K562 (cell line): Measurements from ENCODE around the gene TMEM11. TPM values are rescaled to one million over a fixed set of nuclear protein-coding genes. Genes with fewer than 3 reads are reported as not detected.

Experiments used
- ATAC-seq: fragments of 200-7000 bp; cut with Tn5 transposase; 3 replicates; pipeline ENCODE4 v1.9.1; 2020; ENCODE audit warnings: moderate library complexity
- BruUV-seq: library from RNA; stranded (reverse); fragments of 400-500 nt; replicated peaks from 2 replicates; lab custom pipeline; 2021; lab: Mats Ljungman, UMichigan
- CTCF ChIA-PET: fragments of 300-600 bp; formaldehyde crosslinking; extraction: SDS; loops from one replicate; lab custom pipeline; 2021; ENCODE audit warnings: low intra/inter-chr PET ratio; lab: Yijun Ruan, JAX
- POLR2A ChIA-PET: fragments of 300-600, 350-650 bp; sonication (Branson Sonifier 250); formaldehyde crosslinking; extraction: SDS; loops from one replicate; lab custom pipeline; 2021; ENCODE audit warnings: antibody characterized with exemption, inconsistent platforms; lab: Yijun Ruan, JAX
- DNase-seq, 4 experiments: peaks; one replicate each; pipeline versions ENCODE4 v3.0.0 to v3.0.0-alpha.2; 2011 to 2018; ENCODE audit warnings: low spot score in 3 of 4, mixed read lengths in 3 of 4; ENCODE audit errors: extremely low read depth in 1 of 4
- FAIRE-seq: peaks from 2 replicates; lab custom pipeline; 2011; peaks lifted over from hg19 to GRCh38; lab: Jason Lieb, UNC
- H2AFZ ChIP-seq: 2 replicates; pipeline ENCODE4 v1.6.0; 2011; ENCODE audit warnings: low read depth, low read length, control low read depth, inconsistent platforms
- H3K27ac ChIP-seq: fragments of 200-600 bp; 3 replicates; pipeline ENCODE4 v1.8.0; 2011; ENCODE audit warnings: low read depth, mild to moderate bottlenecking, control low read depth, inconsistent platforms, low read length, moderate library complexity, mixed read lengths; ENCODE audit errors: extremely low read depth
- H3K27me3 ChIP-seq, 2 experiments: fragments of 300-600 bp in 1 of 2; 2 replicates in 1 of 2; 3 replicates in 1 of 2; pipeline versions ENCODE4 v1.6.0 to v1.8.0; 2011; ENCODE audit warnings: inconsistent platforms in 2 of 2, low read length in 2 of 2, mild to moderate bottlenecking in 1 of 2, mixed read lengths in 1 of 2, moderate library complexity in 1 of 2; ENCODE audit not compliant: control insufficient read depth in 2 of 2, insufficient read depth in 2 of 2
- H3K36me3 ChIP-seq: fragments of 300-600 bp; 3 replicates; pipeline ENCODE4 v1.8.0; 2011; ENCODE audit warnings: mild to moderate bottlenecking, low read length, inconsistent platforms; ENCODE audit not compliant: control insufficient read depth, insufficient read depth
- H3K4me1 ChIP-seq, 2 experiments: fragments of 200-600 bp in 1 of 2; replicated peaks in 1 of 2; 2 replicates in 1 of 2; 3 replicates in 1 of 2; pipeline versions ENCODE4 v1.5.1 to v1.8.0; 2011; ENCODE audit warnings: inconsistent platforms in 2 of 2, low read length in 2 of 2, mild to moderate bottlenecking in 1 of 2, mixed read lengths in 1 of 2, moderate library complexity in 1 of 2; ENCODE audit not compliant: control insufficient read depth in 2 of 2, insufficient read depth in 2 of 2
- H3K4me2 ChIP-seq: 2 replicates; pipeline ENCODE4 v1.6.1; 2011; ENCODE audit warnings: low read length, control low read depth, inconsistent platforms, mixed read lengths; ENCODE audit not compliant: insufficient read depth
- H3K4me3 ChIP-seq: fragments of 200-600 bp; sonication (generic), shearing (Covaris generic); 2 replicates; pipeline ENCODE4 v1.5.1; 2016; ENCODE audit warnings: control low read depth, inconsistent platforms
- H3K79me2 ChIP-seq: fragments of 200-600 bp; 3 replicates; pipeline ENCODE4 v1.8.0; 2011; ENCODE audit warnings: low read length, inconsistent platforms; ENCODE audit not compliant: control insufficient read depth, insufficient read depth
- H3K9ac ChIP-seq, 2 experiments: 2 replicates each; pipeline versions ENCODE4 v1.6.0 to v1.6.1; 2011; ENCODE audit warnings: low read depth in 2 of 2, low read length in 2 of 2, control low read depth in 1 of 2, inconsistent platforms in 1 of 2, mild to moderate bottlenecking in 1 of 2, mixed read lengths in 1 of 2; ENCODE audit not compliant: insufficient read depth in 1 of 2
- H3K9me1 ChIP-seq: one replicate; pipeline ENCODE4 v1.6.0; 2011; ENCODE audit warnings: inconsistent platforms, mild to moderate bottlenecking, low read length, moderate library complexity; ENCODE audit not compliant: control insufficient read depth, insufficient read depth
- H3K9me3 ChIP-seq: replicated peaks from 2 replicates; pipeline ENCODE4 v1.5.1; 2011; ENCODE audit warnings: low read depth, low read length, inconsistent platforms; ENCODE audit not compliant: control insufficient read depth, insufficient read depth
- H4K20me1 ChIP-seq: replicated peaks from 2 replicates; pipeline ENCODE4 v1.6.1; 2011; ENCODE audit warnings: low read length, inconsistent platforms, mixed read lengths; ENCODE audit not compliant: control insufficient read depth, insufficient read depth
- PCBP2 ChIP-seq: fragments of 200-400 bp; formaldehyde crosslinking; IDR thresholded peaks from 2 replicates; pipeline ENCODE4 v1.6.1; 2018; ENCODE audit warnings: low read length, low read depth, mild to moderate bottlenecking, moderate library complexity; ENCODE audit not compliant: poor library complexity, severe bottlenecking
- POLR2G ChIP-seq: fragments of 200-400 bp; formaldehyde crosslinking; IDR thresholded peaks from 2 replicates; pipeline ENCODE4 v1.6.1; 2017; ENCODE audit warnings: low read depth, mild to moderate bottlenecking, antibody characterized with exemption, low read length, moderate library complexity
- SNRNP70 ChIP-seq: fragments of 200-400 bp; formaldehyde crosslinking; optimal IDR thresholded peaks from 2 replicates; pipeline ENCODE3; 2017; ENCODE audit warnings: low read depth, low read length
- ZBTB8A ChIP-seq: fragments of 450-650 bp; IDR thresholded peaks from 2 replicates; pipeline ENCODE4 v1.6.1; 2018; ENCODE audit warnings: mild to moderate bottlenecking, moderate library complexity; ENCODE audit not compliant: partially characterized antibody
- WGBS: fragments of 100-300 bp; shearing (Covaris generic); methylation state at CpG from one replicate; pipeline ENCODE4 v1.1.6; 2016; ENCODE audit warnings: low coverage, mixed read lengths; ENCODE audit not compliant: insufficient coverage; ENCODE audit errors: missing lambda C conversion rate; 5-methylcytosine and 5-hydroxymethylcytosine counted together
- in situ Hi-C: fragments of 300-500 bp; cut with MboI; formaldehyde crosslinking; loops from 4 replicates; pipeline ENCODE4 v1.15.0; 2018; ENCODE audit warnings: inconsistent platforms, mixed read lengths
- intact Hi-C: fragments of 100-400 bp; cut with micrococcal nuclease; formaldehyde crosslinking; loops from 2 replicates; pipeline ENCODE4 v1.14.2; 2022
- polyA plus RNA-seq, 8 experiments: library from polyadenylated mRNA; depleted of rRNA in 4 of 8; stranded (reverse) in 5 of 8; unstranded in 3 of 8; fragments of >200 nt; fragmentation: Nextera tagmentation in 2 of 8; fragmentation: Illumina TruSeq in 1 of 8; extraction: Ambion mirVana in 2 of 8; extraction: Trizol in 1 of 8; gene quantifications; 2 replicates each; pipeline versions ENCODE4 v1.2.1 to v1.2.3, GENCODE V29; 2011 to 2014; ENCODE audit warnings: inconsistent platforms in 1 of 8, missing spikeins in 1 of 8
- total RNA-seq, 7 experiments: library from RNA; depleted of rRNA in 6 of 7; stranded (reverse); fragments of >200 nt in 6 of 7; fragmentation: Illumina TruSeq in 2 of 7; extraction: Trizol in 2 of 7; gene quantifications; 2 replicates each; pipeline versions ENCODE4 v1.2.1 to v1.2.3, GENCODE V29; 2011 to 2021; ENCODE audit warnings: low replicate concordance in 1 of 7

TMEM11 gene
- total and polyA plus RNA-seq, 9 of the 15 experiments (the other 6 are each of a cell fraction or from before 2014, with no cell fraction given), result 12.0 to 40.7 (median 30.0) TPM

DNA sequence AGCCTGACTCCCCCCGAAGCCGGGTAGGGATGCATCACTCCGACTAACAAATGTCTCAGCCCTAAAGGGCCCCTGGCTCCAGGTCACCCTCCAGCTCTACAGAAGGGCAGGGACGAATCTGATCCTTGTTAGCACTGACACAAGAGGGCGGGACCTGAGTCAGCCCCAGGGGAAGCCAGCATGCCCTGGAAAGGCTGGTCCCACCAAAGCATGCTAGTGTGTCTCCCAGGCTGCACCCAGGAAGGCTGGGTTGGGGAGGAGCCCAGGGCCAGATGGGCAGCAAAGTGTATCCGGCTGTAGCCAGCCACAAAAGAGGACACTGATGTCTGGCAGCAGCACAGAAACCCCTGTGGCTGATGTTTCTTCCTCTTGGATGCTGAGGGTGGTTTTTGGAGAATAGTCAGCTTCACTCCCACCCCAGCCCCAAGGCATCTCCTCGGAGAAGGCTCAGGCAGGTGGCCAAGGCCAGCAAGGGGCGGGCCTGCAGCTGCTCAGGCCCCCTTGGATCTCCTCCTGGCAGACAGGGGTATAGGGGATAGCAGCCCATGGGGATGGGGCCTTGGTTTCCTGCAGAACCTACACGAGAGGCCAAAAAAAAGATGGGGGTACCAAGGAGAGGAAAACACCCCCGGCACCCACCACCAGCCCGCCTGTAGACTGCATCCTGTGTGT lies 28.2 kb upstream of the TMEM11 start (continued):
- no peak for TF ChIP-seq SNRNP70
- TF ChIP-seq PCBP2, result no peak
- TF ChIP-seq, all 486 proteins: peak for 0

DNA sequence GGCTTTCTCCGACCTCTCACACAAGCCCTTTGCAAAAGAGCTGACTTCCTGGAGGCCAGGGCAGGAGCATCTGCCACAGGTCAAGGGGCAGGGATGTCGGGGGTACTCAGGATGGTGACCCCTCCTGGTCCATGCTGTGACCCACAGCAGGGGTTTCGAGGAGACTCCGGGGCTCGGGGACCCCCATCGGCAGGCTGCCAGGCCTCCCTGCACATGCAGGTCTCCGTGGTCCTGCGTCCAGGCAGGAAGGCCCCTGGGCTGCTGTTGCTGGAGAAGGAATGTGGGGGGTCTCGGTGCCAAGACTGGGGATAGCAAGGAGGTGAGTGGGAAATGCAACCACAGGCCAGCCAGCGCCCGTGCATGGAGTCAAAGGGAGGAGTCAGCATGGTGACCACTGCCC lies 27.6 kb upstream of the TMEM11 start:
- in situ Hi-C loops, result no loop called here
- no peaks in the 10 kb centered on the region for H3K9me3 ChIP-seq
- H3K9me1 ChIP-seq, result peaks cover 4% of the 10 kb centered on the region
- DNase-seq, result no peak
- no peak overlapping the region for H3K4me2 ChIP-seq
- no peak overlapping the region for H3K9ac ChIP-seq
- no peaks in the 10 kb centered on the region for H3K27me3 ChIP-seq
- CTCF ChIA-PET, result no interaction called here
- H4K20me1 ChIP-seq, result no peaks in the 10 kb centered on the region
- TF ChIP-seq ZBTB8A (no peak), POLR2G (peak; percentile 63)
- TF ChIP-seq, all 486 proteins: peak for 1
- intact Hi-C loops, result no loop called here
- FAIRE-seq (no peak), ATAC-seq (no peak)
- no TSS peak for BruUV-seq
- Histone ChIP-seq H3K4me1 (peaks cover 2 to 9% of the 10 kb centered on the region in 2 experiments; a peak in 3 of 5 replicates), H3K79me2 (no peaks in the 10 kb centered on the region), H2AFZ (no peak overlapping the region), H3K4me3 (no peak overlapping the region), H3K36me3 (no peaks in the 10 kb centered on the region), H3K27ac (no peak overlapping the region)
- WGBS, result 100% methylated on average over 1 of the region's 11 CpGs
- POLR2A ChIA-PET, result no interaction called here
